Muscle of leg (tissue), 11 donors: ENCODE results near the gene FBXL22. TPM values are rescaled to one million over a fixed set of nuclear protein-coding genes. Genes with fewer than 3 reads are reported as not detected.

Source experiments
- DNase-seq: peaks from one replicate; pipeline ENCODE4 v3.0.0; 2013
- H3K27ac ChIP-seq: one replicate; pipeline ENCODE4 v1.5.1; 2013; ENCODE audit warnings: mild to moderate bottlenecking, low read length, control low read depth
- H3K27me3 ChIP-seq: one replicate; pipeline ENCODE4 v1.6.1; 2013; ENCODE audit warnings: low read length; ENCODE audit not compliant: control insufficient read depth, insufficient read depth
- H3K36me3 ChIP-seq: one replicate; pipeline ENCODE4 v1.6.1; 2013; ENCODE audit warnings: low read length; ENCODE audit not compliant: control insufficient read depth, insufficient read depth
- H3K4me1 ChIP-seq: one replicate; pipeline ENCODE4 v1.6.1; 2013; ENCODE audit warnings: low read length; ENCODE audit not compliant: control insufficient read depth, insufficient read depth
- H3K4me3 ChIP-seq: one replicate; pipeline ENCODE4 v1.5.1; 2013; ENCODE audit warnings: low read length, control low read depth
- H3K9me3 ChIP-seq: replicated peaks from 2 replicates; pipeline ENCODE4 v1.6.1; 2013; ENCODE audit warnings: low read depth, low read length; ENCODE audit not compliant: control insufficient read depth
- WGBS: methylation state at CpG from one replicate; pipeline ENCODE4 v1.1.5; 2013; ENCODE audit warnings: missing lambda C conversion rate; ENCODE audit not compliant: insufficient coverage; 5-methylcytosine and 5-hydroxymethylcytosine counted together
- polyA plus RNA-seq, 8 donors: library from polyadenylated mRNA; unstranded; fragments of 120-200 nt; gene quantifications; one replicate each; pipeline versions ENCODE4 v1.2.1 to v1.2.3, GENCODE V29; 2013; ENCODE audit warnings: inconsistent platforms in 1 of 8, low replicate concordance in 1 of 8; ENCODE audit not compliant: insufficient read length in 8 of 8, insufficient read depth in 1 of 8
- total RNA-seq: library from RNA; stranded (reverse); fragments of 120-200 nt; gene quantifications from one replicate; pipeline ENCODE4 v1.2.4, GENCODE V29; 2013

Gene FBXL22
- total and polyA plus RNA-seq, 9 donors, result 16.0 to 45.2 (median 31.5) TPM

DNA sequence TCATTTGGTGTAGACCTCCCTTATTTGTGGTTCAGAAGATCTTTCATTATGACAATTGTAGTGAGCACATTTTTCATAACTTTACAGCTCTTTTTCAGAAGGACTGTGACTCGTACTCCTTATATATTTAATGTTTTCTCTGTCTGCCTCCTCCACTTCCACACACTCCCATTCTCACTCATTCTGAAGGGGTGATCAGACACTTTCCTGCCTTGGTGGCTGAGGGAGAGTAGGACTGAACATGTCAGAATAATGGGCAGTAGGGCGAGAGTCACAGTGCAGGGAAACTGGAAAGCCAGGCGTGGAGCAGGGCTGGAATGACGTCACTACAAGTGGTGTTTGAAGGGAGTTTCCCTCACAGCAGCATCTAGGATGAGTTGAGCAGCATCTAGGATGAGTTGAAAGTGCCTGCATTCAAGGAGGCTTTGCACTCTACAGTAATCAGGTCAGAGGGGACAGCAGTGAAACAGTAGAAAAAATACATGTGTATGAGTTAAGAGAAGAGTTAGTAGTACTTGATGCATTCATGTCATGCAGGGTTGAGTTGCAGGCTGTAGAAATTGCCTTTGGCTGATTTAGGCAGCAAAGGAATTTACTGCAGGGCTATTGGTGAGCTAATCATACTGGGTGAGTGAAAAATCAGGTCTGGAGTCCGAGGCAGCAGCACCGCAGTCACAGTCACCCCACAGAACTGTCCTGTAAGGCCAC, 36.3 kb upstream of the FBXL22 start:
- no peaks in the 10 kb centered on the region for H3K27me3 ChIP-seq
- WGBS, result 72% methylated on average over 5 of the region's 6 CpGs
- no peaks in the 10 kb centered on the region for H3K9me3 ChIP-seq
- DNase-seq, result no peak
- no peaks in the 10 kb centered on the region for H3K4me1 ChIP-seq
- no peak overlapping the region for H3K27ac ChIP-seq
- no peak overlapping the region for H3K4me3 ChIP-seq
- H3K36me3 ChIP-seq, result peaks cover 40% of the 10 kb centered on the region

DNA sequence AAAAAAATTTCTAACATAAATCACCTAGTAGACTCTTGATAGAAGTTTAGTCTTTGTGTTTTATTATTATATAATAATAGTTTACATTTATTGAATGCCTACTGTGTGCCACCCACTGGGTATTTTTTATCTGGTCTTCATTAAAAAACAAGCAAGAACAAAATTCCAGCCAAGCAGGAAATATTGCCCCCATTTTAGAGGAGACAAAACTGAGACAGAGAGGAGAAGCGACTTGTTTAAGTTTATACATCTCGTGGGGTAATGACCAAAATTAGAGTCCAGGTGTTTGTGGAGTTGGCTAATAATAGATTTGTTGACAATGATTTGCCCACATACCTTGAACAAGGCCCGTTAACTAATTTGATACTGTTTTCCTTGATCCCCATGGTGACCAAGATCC, 33.1 kb upstream of the FBXL22 start:
- DNase-seq, result no peak
- Histone ChIP-seq H3K36me3 (peaks cover 34% of the 10 kb centered on the region), H3K27ac (no peak overlapping the region)

DNA sequence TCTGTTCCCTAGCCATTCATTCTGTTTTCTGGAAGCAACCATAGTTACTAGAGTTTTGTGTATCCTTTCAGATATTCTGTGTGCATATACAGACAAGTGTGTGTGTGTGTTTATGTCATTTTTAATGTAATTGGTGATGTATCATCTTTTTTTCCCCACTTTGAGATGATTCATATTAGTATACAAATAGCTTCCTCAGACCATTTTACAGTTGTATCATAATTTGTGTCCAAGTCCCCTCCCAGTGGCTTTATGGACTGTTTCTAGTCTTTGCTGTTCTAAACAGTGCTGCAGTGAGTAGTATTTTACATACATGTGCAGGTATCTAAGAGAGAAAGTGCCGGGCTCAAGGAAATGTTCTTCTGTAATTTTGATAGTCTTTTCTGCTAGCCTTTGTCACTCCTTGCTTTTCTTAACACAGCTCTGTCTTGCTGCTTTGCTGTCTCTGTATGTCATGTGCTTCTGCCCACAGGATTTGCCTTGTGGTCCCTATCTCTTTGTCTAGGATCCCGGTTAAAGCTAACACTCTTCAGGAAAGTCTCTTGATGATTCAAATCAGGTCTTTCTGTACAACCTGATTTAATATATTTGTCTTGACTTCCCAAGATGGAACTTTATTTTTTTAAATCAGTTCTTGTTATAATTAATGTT, 31.5 kb upstream of the FBXL22 start:
- Histone ChIP-seq H3K4me1 (no peaks in the 10 kb centered on the region), H3K4me3 (no peak overlapping the region), H3K27me3 (no peaks in the 10 kb centered on the region), H3K9me3 (no peaks in the 10 kb centered on the region), H3K27ac (no peak overlapping the region), H3K36me3 (peaks cover 34% of the 10 kb centered on the region)
- WGBS, result no CpG with 5 or more reads among the region's 2 CpGs
- no peak for DNase-seq

More for the DNA sequence above, 33.1 kb upstream of the FBXL22 start:
- H3K27me3 ChIP-seq, result no peaks in the 10 kb centered on the region
- no peaks in the 10 kb centered on the region for H3K4me1 ChIP-seq
- no peak overlapping the region for H3K4me3 ChIP-seq
- H3K9me3 ChIP-seq, result no peaks in the 10 kb centered on the region
- no CpG with 5 or more reads among the region's 3 CpGs for WGBS

DNA sequence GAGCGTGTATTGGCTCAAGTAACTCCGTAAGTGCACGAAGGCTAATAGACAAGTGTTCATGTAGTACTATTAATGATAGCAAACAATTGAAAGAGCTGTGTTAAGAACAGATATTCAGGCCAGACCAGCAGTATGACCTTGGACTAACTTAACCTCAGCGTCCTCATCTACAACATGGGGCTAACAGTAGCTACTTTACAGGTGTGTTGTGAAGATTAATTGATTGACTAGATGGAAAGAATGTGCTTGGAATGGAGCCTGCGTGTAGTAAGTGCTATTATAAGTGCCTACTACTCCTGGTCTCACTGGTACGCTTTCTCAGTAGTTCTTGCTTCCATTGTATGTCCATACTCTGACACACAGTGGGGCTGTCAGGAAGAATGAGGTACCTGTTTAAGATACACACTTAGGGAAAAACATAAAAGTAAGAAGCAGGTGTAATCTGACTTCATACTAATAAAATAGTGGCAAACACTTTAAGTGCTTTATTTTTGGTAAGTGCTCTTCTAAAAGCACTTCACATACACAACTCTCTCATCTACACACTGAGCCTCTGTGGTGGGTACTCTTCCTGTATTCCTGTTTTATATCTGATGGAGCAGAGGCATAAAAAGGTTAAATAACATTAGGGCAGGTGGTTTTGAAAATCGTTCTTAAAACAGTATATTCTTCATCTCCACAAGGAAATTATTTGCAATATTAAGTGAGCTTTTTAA, 24.3 kb upstream of the FBXL22 start:
- Histone ChIP-seq H3K9me3 (no peaks in the 10 kb centered on the region), H3K4me3 (no peak overlapping the region), H3K36me3 (peaks cover 29% of the 10 kb centered on the region), H3K27me3 (no peaks in the 10 kb centered on the region), H3K27ac (no peak overlapping the region), H3K4me1 (peaks cover 4% of the 10 kb centered on the region)
- 100% methylated on average over 3 of the region's 7 CpGs for WGBS
- DNase-seq, result no peak

DNA sequence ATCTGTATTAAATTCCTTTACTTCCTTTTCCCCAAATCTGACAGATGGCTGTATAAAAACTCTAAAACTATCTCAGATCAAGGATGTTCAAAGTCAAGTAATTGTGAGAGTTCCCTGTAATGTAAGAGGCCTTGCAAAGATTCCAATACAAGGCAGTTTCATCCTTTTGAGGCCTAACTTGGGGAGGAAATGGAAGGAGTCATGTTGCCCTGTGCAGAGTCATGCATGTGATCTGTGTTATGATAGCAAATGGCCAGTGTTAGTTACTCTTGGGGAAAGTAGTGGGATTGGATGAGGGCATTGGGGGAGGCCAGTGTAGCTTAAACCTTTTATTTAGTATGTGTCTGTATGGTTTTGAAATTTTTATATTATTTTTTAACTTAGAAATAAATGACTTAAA, 23.7 kb upstream of the FBXL22 start:
- no peak for DNase-seq
- H3K4me1 ChIP-seq, result peaks cover 4% of the 10 kb centered on the region
- H3K27ac ChIP-seq, result no peak overlapping the region
- H3K27me3 ChIP-seq, result no peaks in the 10 kb centered on the region
- no peak overlapping the region for H3K4me3 ChIP-seq
- H3K36me3 ChIP-seq, result peaks cover 29% of the 10 kb centered on the region
- no peaks in the 10 kb centered on the region for H3K9me3 ChIP-seq

DNA sequence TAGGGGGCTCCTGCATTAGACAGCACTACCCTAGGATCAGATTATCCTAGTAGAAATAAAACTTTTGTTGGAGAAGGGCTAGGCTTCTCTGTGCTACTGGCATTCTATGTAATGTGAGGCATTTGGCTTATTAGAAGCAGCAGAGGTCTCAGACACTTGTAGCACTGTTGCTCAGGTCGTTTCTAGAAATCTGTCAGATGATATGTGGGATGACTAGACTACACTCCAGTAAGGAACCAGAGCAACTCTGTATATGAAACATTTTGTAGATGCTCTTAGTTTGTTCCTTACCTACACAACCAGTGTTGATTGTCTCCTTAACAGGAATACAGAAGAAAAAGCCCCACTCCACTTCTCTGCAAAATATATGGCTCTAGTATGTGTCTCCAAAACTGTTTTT, 21.9 kb upstream of the FBXL22 start:
- Histone ChIP-seq H3K27ac (no peak overlapping the region), H3K4me3 (no peak overlapping the region), H3K9me3 (no peaks in the 10 kb centered on the region), H3K36me3 (peaks cover 24% of the 10 kb centered on the region), H3K4me1 (peaks cover 4% of the 10 kb centered on the region), H3K27me3 (no peaks in the 10 kb centered on the region)
- DNase-seq, result no peak
- WGBS, result no CpG with 5 or more reads among the region's 1 CpG

DNA sequence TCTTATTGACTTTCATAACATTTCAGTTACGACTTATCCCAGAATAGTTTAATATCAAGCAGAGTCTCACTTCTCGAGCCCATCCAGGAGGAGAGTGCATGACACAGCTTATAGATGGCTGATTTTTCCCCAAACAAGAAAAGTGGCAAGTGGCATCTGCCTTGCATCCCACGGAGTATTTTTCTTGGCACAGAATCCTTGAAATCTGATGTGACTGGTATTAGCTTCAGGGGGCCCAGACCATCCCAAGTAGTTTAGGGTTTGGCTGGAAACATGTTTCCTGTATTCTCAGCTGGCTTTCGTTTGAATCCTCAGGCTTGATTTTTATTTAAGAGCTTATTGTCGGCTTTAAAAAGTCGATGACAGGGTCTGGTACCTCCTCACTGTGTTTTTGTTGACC, 20.7 kb upstream of the FBXL22 start:
- Histone ChIP-seq H3K9me3 (no peaks in the 10 kb centered on the region), H3K4me3 (no peak overlapping the region), H3K36me3 (peaks cover 20% of the 10 kb centered on the region), H3K27ac (no peak overlapping the region), H3K4me1 (peaks cover 4% of the 10 kb centered on the region), H3K27me3 (no peaks in the 10 kb centered on the region)
- no peak for DNase-seq
- WGBS, result 29% methylated on average over 1 of the region's 6 CpGs

DNA sequence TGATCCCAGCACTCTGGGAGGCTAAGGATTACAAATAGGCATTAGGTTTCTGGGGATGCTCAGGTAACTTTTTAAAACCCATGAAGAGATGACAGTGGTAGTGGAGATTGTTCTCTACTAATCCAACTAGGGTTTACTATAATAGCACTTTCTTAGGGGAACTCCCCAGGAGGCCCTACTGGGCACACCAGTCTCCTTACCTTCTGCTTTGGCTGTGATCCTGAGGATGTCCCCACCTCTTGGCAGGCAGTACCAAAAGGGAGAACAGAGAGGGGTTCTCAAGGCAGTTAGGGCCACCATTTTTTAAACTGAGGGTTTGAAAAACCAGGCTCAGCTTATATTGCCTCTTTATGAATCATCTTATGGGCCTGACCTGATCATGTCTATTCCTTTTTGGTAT, 15.0 kb upstream of the FBXL22 start:
- no peak for DNase-seq
- no peak overlapping the region for H3K4me3 ChIP-seq
- peaks cover 3% of the 10 kb centered on the region for H3K9me3 ChIP-seq
- H3K27ac ChIP-seq, result no peak overlapping the region
- peaks cover 28% of the 10 kb centered on the region for H3K36me3 ChIP-seq
- H3K27me3 ChIP-seq, result no peaks in the 10 kb centered on the region
- H3K4me1 ChIP-seq, result no peaks in the 10 kb centered on the region

DNA sequence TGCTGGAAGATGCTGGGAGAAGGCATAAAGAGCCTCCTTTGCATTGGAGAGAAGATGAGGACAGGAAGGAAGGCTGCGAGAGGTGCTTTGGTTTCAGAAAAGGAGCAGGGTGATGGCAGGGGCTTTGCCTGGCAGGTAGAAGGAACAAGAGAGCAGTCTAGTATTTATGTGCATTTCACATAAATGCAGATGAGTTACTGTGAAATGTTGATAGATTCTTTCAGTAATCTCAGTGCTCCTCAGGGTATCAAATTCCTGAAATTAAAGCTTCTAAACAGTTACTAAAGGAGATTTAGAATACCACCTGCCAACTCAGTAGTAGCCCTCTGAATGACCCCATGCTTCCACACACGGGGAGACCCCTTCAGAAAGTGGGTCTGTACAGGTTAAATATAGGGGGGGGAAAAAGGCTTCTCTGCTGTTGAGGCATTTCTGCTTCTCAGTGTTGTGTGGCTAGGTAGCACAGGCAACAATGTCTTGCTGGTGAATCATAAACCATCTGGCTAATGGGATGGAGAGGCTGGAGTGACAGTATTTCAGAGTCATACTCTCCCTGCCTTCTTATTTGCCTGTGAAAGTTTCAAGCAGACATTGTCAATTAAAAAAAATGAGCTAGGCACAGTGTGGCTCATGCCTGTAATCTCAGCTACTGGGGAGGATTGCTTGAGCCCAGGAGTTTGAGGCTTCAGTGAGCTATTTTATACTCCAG, 14.3 kb upstream of the FBXL22 start:
- peaks cover 3% of the 10 kb centered on the region for H3K9me3 ChIP-seq
- peaks cover 24% of the 10 kb centered on the region for H3K36me3 ChIP-seq
- no peaks in the 10 kb centered on the region for H3K27me3 ChIP-seq
- H3K27ac ChIP-seq, result no peak overlapping the region
- DNase-seq, result no peak
- no peak overlapping the region for H3K4me3 ChIP-seq
- 100% methylated on average over 1 of the region's 2 CpGs for WGBS
- no peaks in the 10 kb centered on the region for H3K4me1 ChIP-seq

DNA sequence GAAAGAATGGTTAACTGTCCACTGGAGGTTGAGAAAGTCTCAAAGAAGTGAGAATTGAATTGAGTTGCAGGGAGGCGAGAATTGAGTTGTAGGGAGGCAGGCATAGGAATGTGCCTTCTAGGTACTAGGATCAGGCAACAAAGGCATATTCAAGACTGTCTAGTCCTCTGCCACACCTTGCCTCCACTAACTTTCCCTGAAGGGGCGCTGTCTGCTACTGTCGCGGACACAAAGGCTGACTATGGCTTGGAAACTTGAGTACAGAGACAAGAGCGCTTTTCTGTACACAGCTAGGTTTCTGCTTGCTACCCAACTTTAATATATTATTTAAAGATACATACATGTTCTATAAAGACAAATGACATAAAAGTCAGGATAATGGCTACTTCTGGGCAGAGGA, 10.4 kb upstream of the FBXL22 start:
- H3K27ac ChIP-seq, result no peak overlapping the region
- no peaks in the 10 kb centered on the region for H3K4me1 ChIP-seq
- H3K36me3 ChIP-seq, result peaks cover 41% of the 10 kb centered on the region
- peaks cover 3% of the 10 kb centered on the region for H3K9me3 ChIP-seq
- no peaks in the 10 kb centered on the region for H3K27me3 ChIP-seq
- WGBS, result 80% methylated on average over 1 of the region's 5 CpGs
- H3K4me3 ChIP-seq, result no peak overlapping the region
- no peak for DNase-seq
